ENCODE measurements around the gene ARAP1.

ARAP1 gene

DNA sequence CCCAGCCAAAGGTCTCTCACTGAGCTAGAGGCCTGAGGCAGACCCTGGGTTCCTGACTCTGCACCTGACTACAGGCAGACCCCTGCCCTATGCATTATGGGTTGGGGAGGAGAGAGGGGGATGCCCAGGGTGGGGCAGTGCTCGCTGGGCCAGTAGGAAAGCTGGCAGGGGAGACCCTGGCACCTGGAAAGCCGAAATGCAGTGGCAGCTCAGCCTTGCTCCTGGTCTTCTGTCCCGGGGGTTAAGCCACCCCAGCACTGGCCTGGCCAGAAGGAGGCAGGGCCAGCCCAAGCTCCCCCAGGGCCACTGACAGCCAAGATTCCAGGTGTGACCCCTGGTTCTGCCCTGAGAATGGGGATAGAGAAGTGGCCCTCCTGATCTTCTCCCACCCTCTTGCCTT, 5.4 kb downstream of the ARAP1 start:
- no peak for TF ChIP-seq ZNF274 (IDR thresholded peaks at IDR 0.05; ENCODE audit: low read depth, low read length)
- H3K4me3 ChIP-seq (ENCODE audit: low read length) = no peak overlapping the region

GRCh38 chr11:72745925-72746550, 6.2 kb downstream of the ARAP1 start:
- no peak for TF ChIP-seq ZNF274 (IDR thresholded peaks at IDR 0.05; ENCODE audit: low read depth, low read length)

DNA sequence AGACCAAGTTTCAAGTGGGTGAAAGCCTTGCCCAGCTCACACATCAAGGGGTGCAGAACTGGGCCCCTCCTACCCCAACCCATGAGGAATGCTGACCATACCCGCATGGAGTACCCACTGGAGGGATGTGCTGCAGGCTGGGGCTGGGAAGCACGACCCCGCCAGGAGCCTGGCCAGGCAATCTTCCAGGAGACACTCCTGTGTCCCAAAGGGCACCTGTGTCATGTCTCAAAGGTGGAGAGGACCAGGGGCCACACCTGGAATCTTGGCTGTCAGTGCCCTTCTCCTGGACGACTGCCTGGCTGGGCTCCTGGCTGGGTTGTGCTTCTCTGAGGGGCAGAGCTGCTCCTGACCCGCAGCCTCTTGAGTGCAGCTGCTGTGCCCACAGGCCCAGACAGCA, 6.7 kb downstream of the ARAP1 start:
- H3K4me3 ChIP-seq (ENCODE audit: low read length) = no peak overlapping the region
- TF ChIP-seq ZNF274 (IDR thresholded peaks at IDR 0.05; ENCODE audit: low read depth, low read length) = no peak

More at GRCh38 chr11:72745925-72746550, 6.2 kb downstream of the ARAP1 start:
- H3K4me3 ChIP-seq (ENCODE audit: low read length) = no peak overlapping the region

GRCh38 chr11:72744474-72744873, 7.7 kb downstream of the ARAP1 start:
- no peak overlapping the region; the same call in 1 of the 2 replicates for H3K4me3 ChIP-seq (ENCODE audit: low read length)
- no peak for TF ChIP-seq ZNF274 (IDR thresholded peaks at IDR 0.05; ENCODE audit: low read depth, low read length)

DNA sequence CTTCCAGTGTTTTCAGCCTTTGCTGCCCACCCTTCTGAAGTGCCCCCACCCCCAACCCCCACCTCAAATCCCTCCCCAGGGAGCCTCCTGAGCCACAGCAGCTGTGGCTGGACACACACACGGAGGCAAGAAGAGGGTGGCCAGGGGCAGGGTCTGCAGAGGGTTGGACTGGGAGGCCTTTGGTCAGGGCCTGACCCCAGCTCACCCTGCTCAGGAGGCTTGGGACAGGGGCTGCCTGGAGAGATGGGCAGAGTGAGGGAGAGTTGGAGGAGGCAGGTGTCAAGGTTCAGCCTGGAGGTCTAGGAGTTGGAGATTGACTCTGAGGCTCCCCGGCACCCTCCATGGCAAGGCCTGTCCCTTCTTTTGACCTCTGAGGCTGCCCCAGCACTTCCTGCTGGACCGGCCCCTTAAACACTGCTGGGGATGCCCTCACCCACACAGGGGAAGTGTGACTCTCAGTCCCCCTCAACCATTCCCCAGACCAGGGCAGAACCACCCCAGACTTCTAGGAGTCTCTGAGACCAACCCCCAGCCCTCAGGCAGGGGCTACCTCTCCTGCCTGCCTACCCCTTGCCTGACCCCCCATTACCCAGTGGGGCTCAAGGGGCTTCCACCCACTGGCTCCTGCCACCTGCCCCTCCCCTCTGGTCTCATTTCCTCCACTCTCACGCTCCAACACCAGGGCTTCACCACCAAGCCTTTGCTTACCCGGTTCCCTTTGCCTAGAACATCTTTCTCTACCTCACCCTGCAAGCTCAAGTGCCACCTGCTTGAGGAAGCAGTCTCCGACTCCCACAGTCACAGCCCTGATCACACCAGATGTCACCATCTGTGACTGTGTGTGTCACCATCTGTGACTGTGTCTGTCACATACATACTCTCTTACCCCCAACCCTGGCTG, 8.6 kb downstream of the ARAP1 start:
- no peak overlapping the region for H3K4me3 ChIP-seq (ENCODE audit: low read length)
- TF ChIP-seq ZNF274 (IDR thresholded peaks at IDR 0.05; ENCODE audit: low read depth, low read length) = no peak

DNA sequence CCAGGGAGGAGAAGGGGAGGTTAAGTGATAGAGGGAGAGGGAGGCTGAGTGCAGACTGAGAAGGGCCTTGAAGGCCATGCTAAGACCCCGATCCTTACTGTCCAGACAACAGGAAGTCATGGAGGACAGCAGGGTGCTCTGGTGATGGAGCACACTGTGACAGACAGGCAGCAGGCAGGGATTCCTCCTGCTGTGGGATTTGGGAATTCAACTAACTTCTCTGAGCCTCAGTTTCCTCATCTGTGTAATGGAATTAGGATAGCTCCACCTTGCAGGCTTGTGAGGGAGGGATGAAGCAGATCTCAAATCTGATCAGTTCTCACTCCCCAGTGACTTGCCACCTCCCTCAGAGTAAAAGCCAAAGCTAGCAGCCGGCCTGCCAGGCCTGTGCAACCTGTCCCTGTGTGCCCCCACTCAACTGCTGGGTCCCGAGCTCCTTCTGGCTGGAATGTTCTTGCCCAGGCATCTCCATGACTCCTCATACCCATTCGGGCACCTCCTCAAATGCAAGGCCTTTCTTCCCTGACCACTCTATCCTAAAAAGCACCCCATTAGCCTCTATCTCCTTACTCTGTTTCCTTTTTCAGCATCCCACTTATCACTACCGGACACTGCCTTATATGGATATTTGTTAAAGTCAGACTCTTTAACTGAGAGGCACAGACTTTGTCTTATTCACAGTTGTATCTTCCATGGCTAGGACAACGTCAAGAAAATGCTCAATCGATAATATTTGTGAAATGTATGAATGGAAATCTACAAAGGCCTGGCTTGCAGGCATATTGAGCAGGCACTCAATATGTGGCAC, 9.5 kb downstream of the ARAP1 start:
- no peak overlapping the region for H3K4me3 ChIP-seq (ENCODE audit: low read length)
- no peak for TF ChIP-seq ZNF274 (IDR thresholded peaks at IDR 0.05; ENCODE audit: low read depth, low read length)

DNA sequence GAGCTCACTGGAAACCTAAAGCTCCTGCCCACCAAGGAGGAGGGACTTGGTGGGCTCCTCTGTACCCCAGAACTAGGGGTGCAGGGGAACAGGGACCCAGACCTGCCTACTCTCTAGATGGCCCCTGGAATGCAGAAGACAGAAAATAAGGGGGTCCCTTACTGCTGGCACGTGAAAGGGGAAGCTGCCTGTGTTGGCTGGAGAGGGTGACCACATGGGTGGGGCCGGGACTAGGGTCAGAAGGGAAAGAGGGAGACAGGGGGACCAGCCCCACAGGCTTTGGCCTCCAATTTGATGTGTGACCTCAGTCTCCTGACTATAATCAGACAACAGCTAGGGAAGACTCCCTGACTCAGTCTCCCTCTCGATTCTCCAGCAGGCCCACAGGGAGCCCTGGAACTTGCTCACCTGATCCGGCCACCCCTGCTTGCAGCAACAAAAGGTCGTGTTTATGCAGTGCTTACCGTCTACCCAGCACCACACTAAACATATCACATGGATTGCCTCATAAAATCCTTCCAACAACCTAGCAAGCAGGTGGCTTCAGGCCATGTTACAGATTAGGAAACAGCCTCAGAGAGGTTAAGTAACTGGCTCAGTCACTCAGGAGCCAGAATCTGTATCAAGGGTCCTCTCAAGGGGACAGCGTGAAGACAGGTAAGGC, 10.2 kb downstream of the ARAP1 start:
- H3K4me3 ChIP-seq (ENCODE audit: low read length) = no peak overlapping the region
- no peak for TF ChIP-seq ZNF274 (IDR thresholded peaks at IDR 0.05; ENCODE audit: low read depth, low read length)

- TF ChIP-seq ZNF274 (IDR thresholded peaks at IDR 0.05; ENCODE audit: low read depth, low read length) = no peak
- H3K4me3 ChIP-seq (ENCODE audit: low read length) = no peak overlapping the region
Observed at GRCh38 chr11:72741429-72741833, 10.8 kb downstream of the ARAP1 start.

DNA sequence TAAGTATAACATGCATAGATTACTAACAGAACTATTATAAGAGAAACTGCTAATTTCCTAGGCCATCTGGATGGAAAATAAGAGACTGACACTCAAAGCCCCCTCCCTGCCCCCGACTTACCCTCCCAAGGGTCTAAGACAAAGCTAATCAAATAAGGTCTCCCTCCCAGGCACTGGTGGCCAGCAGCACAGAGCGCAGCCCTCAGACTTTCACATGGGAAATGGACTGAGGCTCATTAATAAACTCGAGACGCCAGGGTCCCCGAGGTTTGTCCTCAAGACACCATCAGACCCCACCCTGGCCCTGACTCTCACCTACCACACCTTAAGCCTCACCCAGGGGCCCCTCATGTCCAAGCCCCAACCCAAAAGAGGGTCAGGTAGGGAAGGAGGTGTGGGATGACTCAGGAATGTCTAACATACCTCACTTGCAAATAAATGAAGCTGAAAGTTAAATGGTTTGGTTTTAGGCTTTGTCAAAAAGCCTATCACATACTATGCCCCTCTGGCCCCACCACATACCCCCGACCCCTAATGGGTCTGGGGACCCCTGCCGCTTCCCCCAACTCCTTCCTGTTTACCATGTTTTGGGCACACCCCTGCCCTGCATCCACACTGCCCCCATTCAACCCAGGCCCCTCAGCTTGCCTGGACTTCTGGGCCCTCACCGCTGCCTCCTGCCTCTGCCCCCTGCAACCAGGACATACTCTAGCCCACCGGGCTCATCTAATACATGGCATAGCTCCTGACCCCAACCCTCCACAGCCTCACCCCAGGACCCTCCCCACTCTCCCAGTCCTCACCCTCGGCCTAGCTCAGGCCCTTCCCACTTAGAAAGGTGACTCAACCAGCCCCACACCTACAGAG, 11.4 kb downstream of the ARAP1 start:
- H3K4me3 ChIP-seq (ENCODE audit: low read length) = no peak overlapping the region
- TF ChIP-seq ZNF274 (IDR thresholded peaks at IDR 0.05; ENCODE audit: low read depth, low read length) = no peak

GRCh38 chr11:72740060-72740424, 12.2 kb downstream of the ARAP1 start:
- H3K4me3 ChIP-seq (ENCODE audit: low read length) = no peak overlapping the region; the same call in 1 of the 2 replicates
- TF ChIP-seq ZNF274 (IDR thresholded peaks at IDR 0.05; ENCODE audit: low read depth, low read length) = no peak

GRCh38 chr11:72739240-72740059, 12.8 kb downstream of the ARAP1 start:
- no peak for TF ChIP-seq ZNF274 (IDR thresholded peaks at IDR 0.05; ENCODE audit: low read depth, low read length)
- peak overlapping the region; percentile 30; the same call in 1 of the 2 replicates for H3K4me3 ChIP-seq (ENCODE audit: low read length)

All from GM08714 (cell line).